Trophoblast cell (in vitro differentiated cells and primary cell): ENCODE data around the gene NSG1.

Experiments
- DNase-seq, 2 donors: peaks; one replicate each; pipeline ENCODE4 v3.0.0-alpha.2; 2016
- H2AFZ ChIP-seq: 2 replicates; pipeline ENCODE4 v1.6.1; 2013; ENCODE audit warnings: low read length, moderate library complexity, mild to moderate bottlenecking; ENCODE audit not compliant: insufficient read depth, poor library complexity
- H2AK5ac ChIP-seq: 2 replicates; pipeline ENCODE4 v1.6.1; 2013; ENCODE audit warnings: mild to moderate bottlenecking, low read length
- H2BK120ac ChIP-seq: 2 replicates; pipeline ENCODE4 v1.6.1; 2013; ENCODE audit warnings: low read length, mild to moderate bottlenecking, moderate library complexity; ENCODE audit not compliant: insufficient read depth, poor library complexity
- H2BK12ac ChIP-seq: 2 replicates; pipeline ENCODE4 v1.6.1; 2013; ENCODE audit warnings: mild to moderate bottlenecking, low read length, moderate library complexity
- H2BK5ac ChIP-seq: 2 replicates; pipeline ENCODE4 v1.6.1; 2013; ENCODE audit warnings: low read length, low read depth, moderate library complexity, mild to moderate bottlenecking; ENCODE audit not compliant: poor library complexity
- H3K14ac ChIP-seq: 2 replicates; pipeline ENCODE4 v1.6.1; 2013; ENCODE audit warnings: mild to moderate bottlenecking, low read length
- H3K18ac ChIP-seq: 2 replicates; pipeline ENCODE4 v1.6.1; 2013; ENCODE audit warnings: mild to moderate bottlenecking, low read length
- H3K23ac ChIP-seq: 2 replicates; pipeline ENCODE4 v1.6.1; 2013; ENCODE audit warnings: low read length
- H3K27ac ChIP-seq: 2 replicates; pipeline ENCODE4 v1.5.1; 2013; ENCODE audit warnings: low read depth, mild to moderate bottlenecking, inconsistent platforms, low read length, moderate library complexity
- H3K27me3 ChIP-seq: 2 replicates; pipeline ENCODE4 v1.6.1; 2013; ENCODE audit warnings: inconsistent platforms, mild to moderate bottlenecking, low read length, moderate library complexity; ENCODE audit not compliant: insufficient read depth
- H3K36me3 ChIP-seq, 2 experiments: 1 replicate in 1 of 2; 2 replicates in 1 of 2; pipeline ENCODE4 v1.6.1; 2013; ENCODE audit warnings: low read length in 2 of 2, mild to moderate bottlenecking in 2 of 2, moderate library complexity in 1 of 2; ENCODE audit not compliant: insufficient read depth in 2 of 2, control insufficient read depth in 1 of 2
- H3K4ac ChIP-seq: 2 replicates; pipeline ENCODE4 v1.6.1; 2013; ENCODE audit warnings: low read depth, mild to moderate bottlenecking, low read length, moderate library complexity
- H3K4me1 ChIP-seq, 2 experiments: 1 replicate in 1 of 2; 2 replicates in 1 of 2; pipeline ENCODE4 v1.6.1; 2013; ENCODE audit warnings: low read length in 2 of 2, mild to moderate bottlenecking in 2 of 2, moderate library complexity in 1 of 2; ENCODE audit not compliant: insufficient read depth in 2 of 2, control insufficient read depth in 1 of 2
- H3K4me2 ChIP-seq: 2 replicates; pipeline ENCODE4 v1.6.1; 2013; ENCODE audit warnings: inconsistent platforms, mild to moderate bottlenecking, low read length, moderate library complexity
- H3K4me3 ChIP-seq: 2 replicates; pipeline ENCODE4 v1.5.1; 2013; ENCODE audit warnings: mild to moderate bottlenecking, low read depth, low read length, inconsistent platforms
- H3K79me1 ChIP-seq: one replicate; pipeline ENCODE4 v1.6.1; 2013; ENCODE audit warnings: low read length
- H3K79me2 ChIP-seq: 2 replicates; pipeline ENCODE4 v1.6.1; 2013; ENCODE audit warnings: low read length, mild to moderate bottlenecking; ENCODE audit not compliant: control insufficient read depth, insufficient read depth, poor library complexity
- H3K9ac ChIP-seq: 2 replicates; pipeline ENCODE4 v1.6.1; 2013; ENCODE audit warnings: mild to moderate bottlenecking, low read length
- H3K9me3 ChIP-seq: 2 replicates; pipeline ENCODE4 v1.6.1; 2013; ENCODE audit warnings: low read depth, mild to moderate bottlenecking, control low read depth, inconsistent platforms, low read length; ENCODE audit not compliant: insufficient read depth
- H4K12ac ChIP-seq: 2 replicates; pipeline ENCODE4 v1.6.1; 2013; ENCODE audit warnings: low read depth, mild to moderate bottlenecking, low read length, moderate library complexity
- H4K8ac ChIP-seq: 2 replicates; pipeline ENCODE4 v1.6.1; 2013; ENCODE audit warnings: low read depth, mild to moderate bottlenecking, low read length, moderate library complexity
- H4K91ac ChIP-seq: one replicate; pipeline ENCODE4 v1.6.1; 2013; ENCODE audit warnings: low read depth, mild to moderate bottlenecking, low read length, moderate library complexity
- WGBS: extraction: QIAGEN DNeasy Blood & Tissue Kit; methylation state at CpG from one replicate; pipeline ENCODE4 v1.1.7; 2013; ENCODE audit warnings: missing lambda C conversion rate; ENCODE audit not compliant: insufficient read length, insufficient coverage; ENCODE audit errors: extremely low coverage; 5-methylcytosine and 5-hydroxymethylcytosine counted together

NSG1 gene

GRCh38 chr4:4364486-4365208 is 22.3 kb upstream of the NSG1 start:
- H2AFZ ChIP-seq: no peak overlapping the region
- no peak overlapping the region for H3K4me3 ChIP-seq
- H3K9me3 ChIP-seq: peaks cover 4% of the 10 kb centered on the region
- H3K4me2 ChIP-seq: no peak overlapping the region
- H2BK120ac ChIP-seq: no peak overlapping the region
- no peak overlapping the region for H2BK5ac ChIP-seq
- DNase-seq: no peak
- no peak overlapping the region for H2BK12ac ChIP-seq
- no peak overlapping the region for H3K27ac ChIP-seq
- H2AK5ac ChIP-seq: no peak overlapping the region
- no peak overlapping the region for H4K12ac ChIP-seq
- no peak overlapping the region for H4K8ac ChIP-seq
- no peak overlapping the region for H3K23ac ChIP-seq
- H3K18ac ChIP-seq: no peak overlapping the region
- WGBS: no CpG with 5 or more reads among the region's 9 CpGs
- no peaks in the 10 kb centered on the region for H3K79me2 ChIP-seq
- no peak overlapping the region for H3K4ac ChIP-seq
- H3K27me3 ChIP-seq: no peaks in the 10 kb centered on the region
- no peak overlapping the region for H3K14ac ChIP-seq
- H3K36me3 ChIP-seq: no peaks in the 10 kb centered on the region
- no peak overlapping the region for H3K9ac ChIP-seq
- H4K91ac ChIP-seq: no peak overlapping the region
- H3K4me1 ChIP-seq: peaks cover 0 to 2% of the 10 kb centered on the region in 2 experiments
- no peaks in the 10 kb centered on the region for H3K79me1 ChIP-seq

DNA sequence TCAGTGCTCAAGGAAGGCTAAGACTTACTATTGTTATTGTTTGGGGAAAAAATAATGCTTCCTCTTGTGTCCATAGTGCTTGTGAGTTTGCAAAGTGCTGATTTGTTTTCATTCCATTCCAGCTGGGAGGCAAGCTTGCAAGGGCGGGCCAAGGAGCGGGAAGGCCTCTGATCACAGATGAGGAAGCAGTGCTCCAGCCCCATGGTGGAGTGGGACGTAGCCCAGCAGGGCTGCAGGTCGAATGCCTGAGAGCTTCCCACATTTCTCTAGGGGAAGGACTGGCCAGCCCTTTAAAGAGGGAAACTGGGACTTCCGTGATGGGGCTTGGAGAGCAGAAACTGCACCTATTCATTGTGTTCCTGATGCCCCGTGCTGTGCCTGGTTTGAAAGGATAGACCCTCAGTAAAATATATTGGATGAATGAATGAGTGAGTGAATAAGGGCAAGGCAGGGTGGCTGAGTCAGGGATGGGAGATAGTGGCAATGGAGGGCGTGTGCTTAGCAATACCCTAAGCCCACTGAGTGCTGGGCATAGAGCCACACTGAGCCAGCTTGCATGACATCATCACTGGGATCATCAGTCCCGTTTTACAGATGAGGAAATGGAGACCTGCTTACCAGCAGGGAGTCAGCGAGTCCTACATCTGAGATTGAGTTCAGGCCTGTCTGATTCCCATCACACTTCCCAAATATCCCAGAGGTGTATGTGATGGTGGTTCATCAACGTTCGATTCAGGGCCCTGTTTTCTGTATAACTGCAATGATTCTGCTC is 17.9 kb upstream of the NSG1 start:
- Histone ChIP-seq H3K18ac (no peak overlapping the region), H3K4me3 (no peak overlapping the region), H4K12ac (no peak overlapping the region), H3K14ac (no peak overlapping the region), H3K23ac (no peak overlapping the region), H2BK5ac (no peak overlapping the region), H3K27me3 (no peaks in the 10 kb centered on the region), H4K91ac (no peak overlapping the region), H2AK5ac (no peak overlapping the region), H3K4ac (no peak overlapping the region), H3K4me2 (no peak overlapping the region), H3K9ac (no peak overlapping the region), H3K9me3 (peaks cover 6% of the 10 kb centered on the region), H3K36me3 (no peaks in the 10 kb centered on the region), H3K79me2 (no peaks in the 10 kb centered on the region), H4K8ac (no peak overlapping the region), H2AFZ (no peak overlapping the region), H3K4me1 (peaks cover 0 to 2% of the 10 kb centered on the region in 2 experiments), H3K27ac (no peak overlapping the region), H2BK12ac (no peak overlapping the region), H3K79me1 (no peaks in the 10 kb centered on the region), H2BK120ac (no peak overlapping the region)
- no peak for DNase-seq
- no CpG with 5 or more reads among the region's 11 CpGs for WGBS

- no CpG with 5 or more reads among the region's 6 CpGs for WGBS
These were observed 12.4 kb upstream of the NSG1 start for GRCh38 chr4:4374388-4375098.

GRCh38 chr4:4376074-4376473 is 10.8 kb upstream of the NSG1 start:
- Histone ChIP-seq H2AFZ (no peak overlapping the region), H3K14ac (no peak overlapping the region), H3K27me3 (no peaks in the 10 kb centered on the region), H3K4ac (no peak overlapping the region), H2BK12ac (no peak overlapping the region), H4K8ac (no peak overlapping the region), H4K12ac (no peak overlapping the region), H3K4me1 (no peaks in the 10 kb centered on the region), H3K18ac (no peak overlapping the region), H2BK120ac (no peak overlapping the region), H2BK5ac (no peak overlapping the region), H3K9ac (no peak overlapping the region), H3K9me3 (no peaks in the 10 kb centered on the region), H3K27ac (no peak overlapping the region), H3K4me3 (no peak overlapping the region), H3K79me2 (no peaks in the 10 kb centered on the region), H3K23ac (no peak overlapping the region), H2AK5ac (no peak overlapping the region), H3K4me2 (no peak overlapping the region), H3K79me1 (no peaks in the 10 kb centered on the region), H4K91ac (no peak overlapping the region), H3K36me3 (no peaks in the 10 kb centered on the region)
- no CpG with 5 or more reads among the region's 4 CpGs for WGBS
- DNase-seq: no peak

More at GRCh38 chr4:4374388-4375098, 12.4 kb upstream of the NSG1 start:
- Histone ChIP-seq H3K36me3 (no peaks in the 10 kb centered on the region), H4K12ac (no peak overlapping the region), H3K4ac (no peak overlapping the region), H3K14ac (no peak overlapping the region), H3K4me3 (no peak overlapping the region), H3K27ac (no peak overlapping the region), H2BK5ac (no peak overlapping the region), H3K23ac (no peak overlapping the region), H2BK120ac (no peak overlapping the region), H3K4me2 (no peak overlapping the region), H3K79me2 (no peaks in the 10 kb centered on the region), H3K4me1 (no peaks in the 10 kb centered on the region), H2BK12ac (no peak overlapping the region), H3K27me3 (no peaks in the 10 kb centered on the region), H4K91ac (no peak overlapping the region), H2AK5ac (no peak overlapping the region), H4K8ac (no peak overlapping the region), H2AFZ (no peak overlapping the region), H3K18ac (no peak overlapping the region), H3K9ac (no peak overlapping the region), H3K9me3 (peaks cover 2% of the 10 kb centered on the region), H3K79me1 (no peaks in the 10 kb centered on the region)
- no peak for DNase-seq
